Bone marrow (tissue), 2 donors: ENCODE data around the gene PRKCA.

Experiments used
- DNase-seq, 2 donors: peaks; one replicate each; lab custom pipeline; 2025; lab: John Stamatoyannopoulos, UW

PRKCA gene

GRCh38 chr17:66545918-66546317 lies 243.5 kb downstream of the PRKCA start:
- DNase-seq, result no peak

- no peak for DNase-seq
Measured at GRCh38 chr17:66547151-66547865, 244.9 kb downstream of the PRKCA start.

GRCh38 chr17:66548158-66548557 lies 245.7 kb downstream of the PRKCA start:
- DNase-seq, result peak in 1 of 2 donors; percentile 53

- no peak for DNase-seq
Measured at GRCh38 chr17:66548659-66549310, 246.4 kb downstream of the PRKCA start.

- DNase-seq, result no peak
Measured at GRCh38 chr17:66549311-66549704, 246.9 kb downstream of the PRKCA start.

GRCh38 chr17:66549731-66550207 lies 247.4 kb downstream of the PRKCA start:
- DNase-seq, result no peak

GRCh38 chr17:66551839-66552238 lies 249.4 kb downstream of the PRKCA start:
- DNase-seq, result no peak

- DNase-seq, result no peak
Measured at GRCh38 chr17:66552371-66552770, 250.0 kb downstream of the PRKCA start.

GRCh38 chr17:66555605-66556004 lies 253.2 kb downstream of the PRKCA start:
- DNase-seq, result no peak

- DNase-seq, result no peak
Measured at GRCh38 chr17:66557200-66557599, 254.8 kb downstream of the PRKCA start.

GRCh38 chr17:66557886-66558285 lies 255.5 kb downstream of the PRKCA start:
- no peak for DNase-seq

- DNase-seq, result no peak
Measured at GRCh38 chr17:66560691-66561090, 258.3 kb downstream of the PRKCA start.

- no peak for DNase-seq
Measured at GRCh38 chr17:66562119-66562518, 259.7 kb downstream of the PRKCA start.

GRCh38 chr17:66564992-66565465 lies 262.6 kb downstream of the PRKCA start:
- DNase-seq, result no peak

- peak; percentile 43 to 60 for DNase-seq
Measured at GRCh38 chr17:66567234-66568170, 265.1 kb downstream of the PRKCA start.

- DNase-seq, result no peak
Measured at GRCh38 chr17:66569572-66569971, 267.2 kb downstream of the PRKCA start.

GRCh38 chr17:66570447-66571195 lies 268.2 kb downstream of the PRKCA start:
- no peak for DNase-seq

GRCh38 chr17:66571745-66572144 lies 269.3 kb downstream of the PRKCA start:
- DNase-seq, result no peak

GRCh38 chr17:66573078-66573477 lies 270.7 kb downstream of the PRKCA start:
- DNase-seq, result no peak

GRCh38 chr17:66574123-66574522 lies 271.7 kb downstream of the PRKCA start:
- no peak for DNase-seq

- no peak for DNase-seq
Measured at GRCh38 chr17:66576473-66576872, 274.1 kb downstream of the PRKCA start.

- no peak for DNase-seq
Measured at GRCh38 chr17:66577041-66577440, 274.6 kb downstream of the PRKCA start.
